GM12878 (cell line): ENCODE results near the gene CDH2. TPM values are rescaled to one million over a fixed set of nuclear protein-coding genes. Genes with fewer than 3 reads are reported as not detected.

Source experiments
- ATAC-seq: fragments of 200-7000 bp; cut with Tn5 transposase; 3 replicates; pipeline ENCODE4 v1.9.1; 2020; ENCODE audit warnings: mild to moderate bottlenecking, moderate library complexity
- BruUV-seq: library from RNA; stranded (reverse); fragments of 400-500 nt; replicated peaks from 2 replicates; lab custom pipeline; 2021; lab: Mats Ljungman, UMichigan
- CTCF ChIA-PET: fragments of 300-600 bp; sonication (Branson Sonifier 250); formaldehyde crosslinking; extraction: SDS; loops from one replicate; lab custom pipeline; 2021; ENCODE audit warnings: inconsistent platforms; lab: Yijun Ruan, JAX
- POLR2A ChIA-PET: fragments of 350-600 bp; formaldehyde crosslinking; extraction: SDS; loops from one replicate; lab custom pipeline; 2021; ENCODE audit warnings: inconsistent platforms; lab: Charles Lee
- RAD21 ChIA-PET: fragments of 300-600 bp; sonication (Branson Sonifier 250); formaldehyde crosslinking; loops from one replicate; lab custom pipeline; 2023; ENCODE audit warnings: antibody characterized with exemption; ENCODE audit not compliant: unreplicated experiment; lab: Charles Lee
- SMC1A ChIA-PET: fragments of 300-600 bp; sonication (Branson Sonifier 250); formaldehyde crosslinking; loops from one replicate; lab custom pipeline; 2023; ENCODE audit not compliant: unreplicated experiment, uncharacterized antibody; lab: Charles Lee
- DNase-seq: peaks from one replicate; pipeline ENCODE4 v3.0.0-alpha.2; 2011; ENCODE audit warnings: low read depth, low spot score
- FAIRE-seq: peaks from 3 replicates; lab custom pipeline; 2011; peaks lifted over from hg19 to GRCh38; lab: Jason Lieb, UNC
- H2AFZ ChIP-seq: 2 replicates; pipeline ENCODE4 v1.6.0; 2011; ENCODE audit warnings: low read depth, low read length, control low read depth; ENCODE audit not compliant: control insufficient read depth
- H3K27ac ChIP-seq: 2 replicates; pipeline ENCODE4 v1.5.1; 2011; ENCODE audit warnings: control low read depth; ENCODE audit not compliant: control insufficient read depth, insufficient read depth
- H3K27me3 ChIP-seq, 2 experiments: replicated peaks in 1 of 2; 2 replicates each; pipeline versions ENCODE4 v1.6.0 to v1.6.1; 2011; ENCODE audit warnings: low read length in 1 of 2; ENCODE audit not compliant: control insufficient read depth in 2 of 2, insufficient read depth in 2 of 2
- H3K36me3 ChIP-seq, 2 experiments: 2 replicates each; pipeline ENCODE4 v1.5.1; 2011; ENCODE audit warnings: low read length in 1 of 2; ENCODE audit not compliant: control insufficient read depth in 2 of 2, insufficient read depth in 2 of 2
- H3K4me1 ChIP-seq: 2 replicates; pipeline ENCODE4 v1.6.1; 2011; ENCODE audit warnings: mild to moderate bottlenecking, low read length, moderate library complexity, mixed read lengths; ENCODE audit not compliant: control insufficient read depth, insufficient read depth
- H3K4me2 ChIP-seq: 2 replicates; pipeline ENCODE4 v1.6.0; 2011; ENCODE audit warnings: control low read depth; ENCODE audit not compliant: control insufficient read depth, insufficient read depth
- H3K4me3 ChIP-seq: fragments of 200-600 bp; sonication (generic); 2 replicates; pipeline ENCODE4 v1.5.1; 2016
- H3K79me2 ChIP-seq: 2 replicates; pipeline ENCODE4 v1.6.0; 2011; ENCODE audit warnings: low read length; ENCODE audit not compliant: control insufficient read depth, insufficient read depth
- H3K9ac ChIP-seq: 2 replicates; pipeline ENCODE4 v1.8.0; 2011; ENCODE audit warnings: low read length, control low read depth, mixed read lengths; ENCODE audit not compliant: control insufficient read depth, insufficient read depth
- H3K9me3 ChIP-seq: replicated peaks from 3 replicates; pipeline ENCODE4 v1.5.1; 2011; ENCODE audit warnings: mild to moderate bottlenecking, low read length; ENCODE audit not compliant: control insufficient read depth, insufficient read depth
- H4K20me1 ChIP-seq: 2 replicates; pipeline ENCODE4 v1.6.0; 2011; ENCODE audit not compliant: control insufficient read depth, insufficient read depth
- ASH2L ChIP-seq: fragments of 300-600, 200-600 bp; sonication (generic); IDR thresholded peaks from 2 replicates; pipeline ENCODE4 v1.6.1; 2017; ENCODE audit warnings: low read depth, mild to moderate bottlenecking, borderline replicate concordance
- BACH1 ChIP-seq: fragments of 450-650 bp; IDR thresholded peaks from 2 replicates; pipeline ENCODE4 v1.6.1; 2017; ENCODE audit warnings: mild to moderate bottlenecking, borderline replicate concordance
- ELK1 ChIP-seq: IDR thresholded peaks from 2 replicates; pipeline ENCODE4 v1.6.1; 2012; ENCODE audit warnings: low read depth, low read length, improper control_type of control experiment
- HCFC1 ChIP-seq: fragments of 150-350 bp; IDR thresholded peaks from 2 replicates; pipeline ENCODE4 v1.6.1; 2014; ENCODE audit warnings: low read length
- NKRF ChIP-seq: fragments of 450-650 bp; conservative IDR thresholded peaks from 2 replicates; pipeline ENCODE4 v1.6.1; 2017; ENCODE audit warnings: mild to moderate bottlenecking, moderate library complexity
- NRF1 ChIP-seq: conservative IDR thresholded peaks from 2 replicates; pipeline ENCODE4 v1.6.1; 2011; ENCODE audit warnings: mild to moderate bottlenecking, low read depth, low read length, improper control_type of control experiment
- PKNOX1 ChIP-seq: fragments of 450-650 bp; IDR thresholded peaks from 2 replicates; pipeline ENCODE4 v1.6.1; 2016; ENCODE audit warnings: mild to moderate bottlenecking
- STAT3 ChIP-seq: IDR thresholded peaks from 2 replicates; pipeline ENCODE4 v1.6.1; 2011; ENCODE audit warnings: low read depth, low read length, improper control_type of control experiment
- WRNIP1 ChIP-seq: IDR thresholded peaks from 2 replicates; pipeline ENCODE4 v1.6.1; 2011; ENCODE audit warnings: low read depth, low read length, improper control_type of control experiment, borderline replicate concordance
- YBX1 ChIP-seq: fragments of 450-650 bp; IDR thresholded peaks from 2 replicates; pipeline ENCODE4 v1.6.1; 2016; ENCODE audit warnings: antibody characterized with exemption
- ZNF592 ChIP-seq: fragments of 450-650 bp; IDR thresholded peaks from 2 replicates; pipeline ENCODE4 v1.6.1; 2017; ENCODE audit warnings: mild to moderate bottlenecking, moderate library complexity
- WGBS: methylation state at CpG from one replicate; pipeline ENCODE4 v1.1.6; 2016; ENCODE audit warnings: low lambda C conversion rate; ENCODE audit not compliant: insufficient replicate concordance, insufficient coverage; ENCODE audit errors: missing lambda C conversion rate; 5-methylcytosine and 5-hydroxymethylcytosine counted together
- in situ Hi-C: fragments of 300-500 bp; cut with MboI; formaldehyde crosslinking; loops from 9 replicates; pipeline ENCODE4 v1.14.3; 2018; ENCODE audit warnings: mixed read lengths
- intact Hi-C: fragments of 100-400 bp; cut with micrococcal nuclease; formaldehyde crosslinking; loops from one replicate; pipeline ENCODE4 v1.14.2; 2022; ENCODE audit not compliant: unreplicated experiment
- polyA plus RNA-seq, 11 experiments: library from polyadenylated mRNA; depleted of rRNA in 4 of 11; unstranded in 6 of 11; stranded (reverse) in 5 of 11; fragments of >200 nt; fragmentation: Nextera tagmentation in 4 of 11; fragmentation: Illumina TruSeq in 1 of 11; extraction: Ambion mirVana in 4 of 11; extraction: Trizol in 1 of 11; gene quantifications; 1 replicate in 1 of 11; 2 replicates in 10 of 11; pipeline versions ENCODE4 v1.2.1 to v1.2.3, GENCODE V29; 2011 to 2016; ENCODE audit warnings: inconsistent platforms in 2 of 11, missing spikeins in 2 of 11, low read depth in 1 of 11
- total RNA-seq, 4 experiments: library from RNA; depleted of rRNA in 3 of 4; stranded (reverse); fragments of >200 nt in 3 of 4; fragmentation: Illumina TruSeq in 1 of 4; extraction: Trizol in 1 of 4; gene quantifications; 2 replicates each; pipeline versions ENCODE4 v1.2.1 to v1.2.3, GENCODE V29; 2013 to 2021

CDH2 gene
- total and polyA plus RNA-seq, 10 of the 15 experiments (the other 5 are each of a cell fraction or from before 2014, with no cell fraction given) = 0.01 to 0.25 (median 0.06) TPM; not detected in 4

DNA sequence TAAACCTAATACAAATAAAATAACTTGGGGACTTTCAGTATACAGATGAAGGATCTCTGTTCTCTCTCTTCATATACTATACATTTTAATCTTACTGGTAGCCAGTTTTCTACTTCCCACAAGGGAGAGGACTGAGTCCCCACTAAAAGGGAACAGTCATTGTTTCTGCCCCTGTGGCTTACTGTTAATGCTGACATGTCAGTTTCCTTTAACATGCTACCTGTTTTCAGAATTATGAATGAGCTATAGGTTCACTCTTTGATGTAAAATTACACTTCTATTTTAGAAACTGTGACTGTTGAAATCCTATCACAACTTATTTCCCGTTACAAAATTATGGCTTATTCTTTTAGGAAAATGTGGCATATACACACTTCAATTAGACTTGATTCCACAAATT lies 207.7 kb downstream of the CDH2 start:
- WGBS = 4% methylated on average over 1 of the region's 1 CpG
- ATAC-seq = no peak

More for the DNA sequence above, 207.7 kb downstream of the CDH2 start:
- H3K27me3 ChIP-seq = no peaks in the 10 kb centered on the region
- H3K9me3 ChIP-seq = no peaks in the 10 kb centered on the region
- CTCF ChIA-PET = interaction anchor here (0.7 kb wide), 1 partner anchor 22 kb away, joined by 3 read pairs; no protein-coding TSS in a partner anchor
- H2AFZ ChIP-seq = no peak overlapping the region
- no peak overlapping the region for H3K27ac ChIP-seq
- no peaks in the 10 kb centered on the region for H3K36me3 ChIP-seq
- FAIRE-seq = no peak
- POLR2A ChIA-PET = no interaction called here
- H3K9ac ChIP-seq = no peak overlapping the region
- no peaks in the 10 kb centered on the region for H4K20me1 ChIP-seq
- no peak overlapping the region for H3K4me2 ChIP-seq
- DNase-seq = no peak
- RAD21 ChIA-PET = no interaction called here
- no peaks in the 10 kb centered on the region for H3K4me1 ChIP-seq
- in situ Hi-C loops = no loop called here
- intact Hi-C loops = no loop called here
- TF ChIP-seq ZNF592 (no peak), STAT3 (no peak), WRNIP1 (no peak), BACH1 (no peak), ASH2L (no peak), YBX1 (no peak), NKRF (no peak), HCFC1 (no peak), ELK1 (no peak), NRF1 (no peak), PKNOX1 (no peak)
- no peaks in the 10 kb centered on the region for H3K79me2 ChIP-seq
- SMC1A ChIA-PET = no interaction called here
- no peak overlapping the region for H3K4me3 ChIP-seq
- no TSS peak for BruUV-seq
